GM18951 (cell line): ENCODE measurements around the gene STN1.

Experiments used
- POLR2A ChIP-seq: IDR thresholded peaks from 4 replicates; pipeline ENCODE4 v1.6.1; 2011; ENCODE audit warnings: mild to moderate bottlenecking; ENCODE audit not compliant: insufficient read length, insufficient read depth; ENCODE audit errors: extremely low read depth
- in situ Hi-C: fragments of 300-500 bp; cut with MboI; formaldehyde crosslinking; loops from one replicate; pipeline ENCODE4 v1.12.0; 2022; ENCODE audit warnings: low sequenced_read_pairs, mixed read lengths, inconsistent platforms; ENCODE audit not compliant: unreplicated experiment

Gene STN1

GRCh38 chr10:103936022-103936421 is 18.0 kb upstream of the STN1 start:
- in situ Hi-C loops = no loop called here
- no peak for TF ChIP-seq POLR2A

GRCh38 chr10:103934308-103934707 is 16.3 kb upstream of the STN1 start:
- in situ Hi-C loops = no loop called here
- TF ChIP-seq POLR2A = no peak

GRCh38 chr10:103933557-103934121 is 15.7 kb upstream of the STN1 start:
- in situ Hi-C loops = no loop called here
- TF ChIP-seq POLR2A = no peak

GRCh38 chr10:103932971-103933370 is 15.0 kb upstream of the STN1 start:
- in situ Hi-C loops = no loop called here
- no peak for TF ChIP-seq POLR2A

- TF ChIP-seq POLR2A = no peak
- in situ Hi-C loops = no loop called here
These were observed 14.3 kb upstream of the STN1 start for GRCh38 chr10:103932271-103932670.

GRCh38 chr10:103931603-103932002 is 13.6 kb upstream of the STN1 start:
- TF ChIP-seq POLR2A = no peak
- in situ Hi-C loops = no loop called here

- in situ Hi-C loops = no loop called here
- no peak for TF ChIP-seq POLR2A
These were observed 12.9 kb upstream of the STN1 start for GRCh38 chr10:103930881-103931280.

GRCh38 chr10:103930449-103930848 is 12.5 kb upstream of the STN1 start:
- in situ Hi-C loops = no loop called here
- TF ChIP-seq POLR2A = no peak

GRCh38 chr10:103929381-103929921 is 11.5 kb upstream of the STN1 start:
- TF ChIP-seq POLR2A = no peak
- in situ Hi-C loops = no loop called here

- in situ Hi-C loops = no loop called here
- TF ChIP-seq POLR2A = no peak
These were observed 10.8 kb upstream of the STN1 start for GRCh38 chr10:103928784-103929183.

GRCh38 chr10:103926722-103927319 is 8.8 kb upstream of the STN1 start:
- in situ Hi-C loops = no loop called here

GRCh38 chr10:103925591-103925990 is 7.6 kb upstream of the STN1 start:
- in situ Hi-C loops = no loop called here
- TF ChIP-seq POLR2A = no peak

More at GRCh38 chr10:103926722-103927319, 8.8 kb upstream of the STN1 start:
- no peak for TF ChIP-seq POLR2A

- in situ Hi-C loops = no loop called here
- no peak for TF ChIP-seq POLR2A
These were observed 5.5 kb upstream of the STN1 start for GRCh38 chr10:103923502-103923901.

GRCh38 chr10:103922659-103923058 is 4.7 kb upstream of the STN1 start:
- in situ Hi-C loops = no loop called here
- TF ChIP-seq POLR2A = no peak

- no peak for TF ChIP-seq POLR2A
These were observed 3.8 kb upstream of the STN1 start for GRCh38 chr10:103921750-103922195.

GRCh38 chr10:103921248-103921647 is 3.3 kb upstream of the STN1 start:
- in situ Hi-C loops = no loop called here
- no peak for TF ChIP-seq POLR2A

More at GRCh38 chr10:103921750-103922195, 3.8 kb upstream of the STN1 start:
- in situ Hi-C loops = no loop called here
